Measurements from ENCODE around the gene PHF2. TPM values are rescaled to one million over a fixed set of nuclear protein-coding genes. Genes with fewer than 3 reads are reported as not detected.

The PHF2 gene
- polyA plus RNA-seq, 1 of the 3 experiments (the other 2 are of a cell fraction): 11.2 TPM

- peaks cover 0 to 3% of the 10 kb centered on the region in 2 experiments for H3K36me3 ChIP-seq (replicated peaks in 1 of 2; ENCODE audit: control insufficient read depth in 1 of 2, insufficient read depth in 2 of 2, low read length in 1 of 2)
- TF ChIP-seq FOSL2 (IDR thresholded peaks at IDR 0.05; ENCODE audit: borderline replicate concordance, low read depth) (no peak), TAF1 (IDR thresholded peaks at IDR 0.05; ENCODE audit: borderline replicate concordance, low read depth, low read length) (no peak), NFIC (IDR thresholded peaks at IDR 0.05; ENCODE audit: borderline replicate concordance) (no peak), JUND (IDR thresholded peaks at IDR 0.05) (no peak), FOXM1 (IDR thresholded peaks at IDR 0.05; ENCODE audit: low read depth) (no peak), SMC3 (IDR thresholded peaks at IDR 0.05; ENCODE audit: low read depth, low read length) (no peak), FOXJ3 (CRISPR knock-in tag; IDR thresholded peaks at IDR 0.05) (no peak), RAD21 (IDR thresholded peaks at IDR 0.05; ENCODE audit: low read length) (no peak), NRF1 (IDR thresholded peaks at IDR 0.05; ENCODE audit: low read depth, low read length) (no peak), PBX3 (IDR thresholded peaks at IDR 0.05) (no peak), CHD2 (IDR thresholded peaks at IDR 0.05; ENCODE audit: low read length, partially characterized antibody) (no peak), ZBTB33 (IDR thresholded peaks at IDR 0.05; ENCODE audit: borderline replicate concordance, low read depth) (no peak), SIN3A (IDR thresholded peaks at IDR 0.05; ENCODE audit: borderline replicate concordance, low read depth, low read length) (no peak), MXI1 (IDR thresholded peaks at IDR 0.05; ENCODE audit: low read depth, low read length) (no peak), MEF2A (IDR thresholded peaks at IDR 0.05; ENCODE audit: borderline replicate concordance, low read depth) (no peak), POLR2AphosphoS5 (IDR thresholded peaks at IDR 0.05; ENCODE audit: low read depth, low read length) (no peak), USF2 (IDR thresholded peaks at IDR 0.05; ENCODE audit: borderline replicate concordance, low read depth, low read length) (no peak)
- H2AFZ ChIP-seq (ENCODE audit: low read depth): no peak overlapping the region
- H3F3A ChIP-seq (replicated peaks; ENCODE audit: insufficient read depth): no peaks in the 10 kb centered on the region
- H3K4me3 ChIP-seq (ENCODE audit: low read depth in 2 of 2, low read length in 1 of 2): no peak overlapping the region
- ChIA-PET CTCF (interaction anchor here (1.0 to 1.3 kb wide), 2 partner anchors 14 to 16 kb away, joined by 3 to 6 read pairs; no protein-coding TSS in a partner anchor), POLR2A (no interaction called here)
- DNase-seq: no peak
- H4K20me1 ChIP-seq (ENCODE audit: insufficient read depth): 0 out of 2 replicates have a peak, but pooled peaks cover 2% of the 10 kb centered on the region
- no peaks in the 10 kb centered on the region for H3K4me1 ChIP-seq (ENCODE audit: control insufficient read depth in 1 of 2, insufficient read depth in 2 of 2, low read depth in 1 of 2, low read length in 1 of 2)
- H3K4me2 ChIP-seq: no peak overlapping the region
- H3K9ac ChIP-seq: no peak overlapping the region
- no peaks in the 10 kb centered on the region for H3K9me2 ChIP-seq
- no peaks in the 10 kb centered on the region for H3K9me3 ChIP-seq
- H3K27me3 ChIP-seq (ENCODE audit: insufficient read depth): no peaks in the 10 kb centered on the region
- no peaks in the 10 kb centered on the region for H3K79me2 ChIP-seq (ENCODE audit: insufficient read depth)
- H3K27ac ChIP-seq (ENCODE audit: low read depth in 2 of 2, low read length in 1 of 2): no peak overlapping the region
- WGBS (ENCODE audit: low lambda C conversion rate): 88% methylated on average over 3 of the region's 9 CpGs
These were observed 88.8 kb downstream of the PHF2 start for GRCh38 chr9:93665128-93665636.

Measured in SK-N-SH (cell line).